ENCODE results near the gene MSRB2. TPM values are rescaled to one million over a fixed set of nuclear protein-coding genes. Genes with fewer than 3 reads are reported as not detected.
A peak's percentile ranks its signal among the peaks of the same experiment; 100 is the strongest.

MSRB2 gene
- 10 to 100 TPM in 3 of 4 donors, 1 to 10 TPM in 1; 9.1 to 17.6 (median 13.8) TPM for total RNA-seq

DNA sequence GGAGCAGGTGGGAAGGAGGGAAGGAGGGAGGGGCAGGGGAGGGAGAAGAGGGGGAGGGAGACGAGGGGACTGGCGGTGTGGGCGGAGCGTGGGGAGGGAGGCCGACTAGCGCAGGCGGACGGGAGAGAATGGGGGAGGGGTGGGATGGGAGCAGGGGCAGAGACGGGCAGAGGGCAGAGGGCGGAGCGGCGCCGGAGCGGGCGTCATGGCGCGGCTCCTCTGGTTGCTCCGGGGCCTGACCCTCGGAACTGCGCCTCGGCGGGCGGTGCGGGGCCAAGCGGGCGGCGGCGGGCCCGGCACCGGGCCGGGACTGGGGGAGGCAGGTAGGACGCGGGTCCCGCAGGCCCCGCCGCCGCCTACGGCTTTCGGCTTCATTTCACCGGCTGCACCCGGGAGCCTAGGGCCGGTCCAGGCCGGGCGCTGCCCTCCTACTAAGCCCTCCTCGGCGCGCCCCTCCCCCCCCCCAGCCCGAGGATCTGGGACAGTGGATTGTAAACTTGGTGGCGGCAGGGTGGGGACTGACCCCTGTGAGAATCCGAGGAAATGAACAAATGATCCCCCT is at the start of gene MSRB2:
MSRB2 (plus strand) TSS at position 176 of the 562 bp plus-strand sequence; CDS start at position 206, 30 bp downstream.
- Histone ChIP-seq H3K27me3 (no peaks in the 10 kb centered on the region), H3K9me3 (no peaks in the 10 kb centered on the region), H3K4me1 (peaks cover 0 to 21% (median 4%) of the 10 kb centered on the region in 4 donors), H3K4me3 (peak within 1 kb of the TSS; percentile 74 to 99 (median 86)), H3K36me3 (no peaks in the 10 kb centered on the region), H3K27ac (peak within 1 kb of the TSS; percentile 88 to 99 (median 95))
- peak; percentile 83 to 96 (median 94) for DNase-seq
- no peak for TF ChIP-seq CTCF (IDR thresholded peaks at IDR 0.05)
- TF ChIP-seq POLR2A (IDR thresholded peaks at IDR 0.05) = peak; percentile 89 to 93

DNA sequence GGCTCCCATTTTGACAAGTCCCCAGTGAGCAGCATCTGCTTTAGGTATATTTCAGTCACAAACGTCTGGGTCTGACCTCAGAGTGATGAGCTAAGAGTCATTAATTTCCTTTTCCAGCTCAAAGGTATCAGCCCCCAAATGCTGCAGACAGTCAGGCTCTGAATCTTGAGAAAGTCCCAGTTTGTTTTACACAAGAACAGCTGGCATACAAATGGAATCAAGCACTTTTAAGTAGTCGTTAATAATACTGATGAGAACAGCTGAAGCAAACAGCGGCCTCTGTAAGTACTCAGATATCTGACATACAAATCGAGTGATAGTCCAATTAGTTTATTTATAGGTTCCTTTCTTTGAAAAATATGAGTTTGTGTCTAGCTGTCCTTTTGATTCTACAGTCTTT is 49.4 kb upstream of the MSRB2 start:
- H3K27ac ChIP-seq = no peak overlapping the region
- H3K36me3 ChIP-seq = no peaks in the 10 kb centered on the region
- H3K4me1 ChIP-seq = no peaks in the 10 kb centered on the region
- no peaks in the 10 kb centered on the region for H3K9me3 ChIP-seq
- DNase-seq = no peak
- H3K4me3 ChIP-seq = no peak overlapping the region
- H3K27me3 ChIP-seq = no peaks in the 10 kb centered on the region
- TF ChIP-seq POLR2A (IDR thresholded peaks at IDR 0.05) (no peak), CTCF (IDR thresholded peaks at IDR 0.05) (no peak)

- TF ChIP-seq POLR2A (IDR thresholded peaks at IDR 0.05) = no peak
- TF ChIP-seq CTCF (IDR thresholded peaks at IDR 0.05) = no peak
- Histone ChIP-seq H3K4me3 (no peak overlapping the region), H3K4me1 (no peaks in the 10 kb centered on the region), H3K36me3 (no peaks in the 10 kb centered on the region), H3K27me3 (no peaks in the 10 kb centered on the region), H3K27ac (no peak overlapping the region), H3K9me3 (no peaks in the 10 kb centered on the region)
- DNase-seq = no peak
These were observed 48.0 kb upstream of the MSRB2 start for GRCh38 chr10:23047201-23048050.

- Histone ChIP-seq H3K4me1 (no peaks in the 10 kb centered on the region), H3K9me3 (no peaks in the 10 kb centered on the region), H3K27me3 (no peaks in the 10 kb centered on the region), H3K27ac (no peak overlapping the region), H3K36me3 (no peaks in the 10 kb centered on the region), H3K4me3 (no peak overlapping the region)
- DNase-seq = no peak
- TF ChIP-seq POLR2A (IDR thresholded peaks at IDR 0.05) (no peak), CTCF (IDR thresholded peaks at IDR 0.05) (no peak)
These were observed 47.2 kb upstream of the MSRB2 start for GRCh38 chr10:23048191-23048590.

DNA sequence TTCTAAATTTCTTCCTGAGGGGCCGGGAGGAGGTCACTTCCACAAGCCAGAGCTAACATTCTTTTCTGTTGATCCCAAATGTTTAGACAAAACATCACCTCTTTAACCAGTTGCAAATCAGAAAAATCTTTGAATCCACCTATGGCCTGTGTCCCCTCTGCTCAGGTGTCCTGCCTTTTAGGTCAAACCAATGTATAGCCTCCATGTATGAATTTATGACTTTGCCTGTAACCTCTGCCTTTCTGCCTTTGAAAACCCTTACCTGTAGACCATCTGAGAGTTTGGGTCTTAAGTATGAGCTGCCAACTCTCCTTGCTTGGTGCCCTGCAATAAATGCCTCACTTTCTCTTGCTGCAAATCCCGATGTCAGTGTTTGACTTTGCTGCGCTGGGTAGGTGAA is 44.1 kb upstream of the MSRB2 start:
- no peak for DNase-seq
- H3K9me3 ChIP-seq = no peaks in the 10 kb centered on the region

More for the DNA sequence above, 44.1 kb upstream of the MSRB2 start:
- no peaks in the 10 kb centered on the region for H3K36me3 ChIP-seq
- H3K4me1 ChIP-seq = no peaks in the 10 kb centered on the region
- H3K27ac ChIP-seq = no peak overlapping the region
- no peak overlapping the region for H3K4me3 ChIP-seq
- no peak for TF ChIP-seq CTCF (IDR thresholded peaks at IDR 0.05)
- no peak for TF ChIP-seq POLR2A (IDR thresholded peaks at IDR 0.05)
- no peaks in the 10 kb centered on the region for H3K27me3 ChIP-seq

Measured in Peyer's patch (tissue), 4 donors.